Right lung (tissue), 5 donors: Measurements from ENCODE around the gene IKZF3. TPM values are rescaled to one million over a fixed set of nuclear protein-coding genes. Genes with fewer than 3 reads are reported as not detected.
"Not testable (repeated sequence)": the region's sequence is repeated elsewhere in the genome, so short reads cannot be mapped to it uniquely, and the experiment has no call there.

ENCODE experiments used
- DNase-seq, 2 donors: peaks; one replicate each; pipeline ENCODE4 v3.0.0-alpha.2; 2013
- polyA plus RNA-seq, 5 donors: library from polyadenylated mRNA; unstranded; fragments of 120-200 nt; gene quantifications; one replicate each; pipeline versions ENCODE4 v1.2.1 to v1.2.3, GENCODE V29; 2013; ENCODE audit warnings: inconsistent platforms in 1 of 5, low replicate concordance in 1 of 5; ENCODE audit not compliant: insufficient read length in 5 of 5, insufficient read depth in 1 of 5

Gene IKZF3
- polyA plus RNA-seq, 5 donors: 1.1 to 1.8 (median 1.3) TPM

DNA sequence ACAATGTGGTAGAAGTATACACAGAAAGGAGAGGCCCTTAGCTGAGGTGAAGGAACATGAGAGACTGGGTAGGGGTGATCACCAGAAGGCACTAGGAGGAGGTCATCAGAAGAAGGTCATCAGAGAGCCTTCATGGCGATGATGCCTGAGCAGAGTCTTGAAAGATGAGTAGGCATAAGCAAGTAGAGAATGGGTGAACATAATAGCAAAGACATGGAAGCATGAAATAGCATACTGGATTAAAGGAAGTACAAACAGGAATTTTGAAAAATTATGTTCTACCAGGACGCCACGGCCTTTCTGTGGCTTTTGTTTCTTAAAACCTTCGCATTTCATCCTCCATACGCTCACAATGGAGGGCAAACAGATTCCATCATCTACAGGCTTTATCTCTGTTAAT, 2.9 kb downstream of the IKZF3 start:
- DNase-seq: no peak

DNA sequence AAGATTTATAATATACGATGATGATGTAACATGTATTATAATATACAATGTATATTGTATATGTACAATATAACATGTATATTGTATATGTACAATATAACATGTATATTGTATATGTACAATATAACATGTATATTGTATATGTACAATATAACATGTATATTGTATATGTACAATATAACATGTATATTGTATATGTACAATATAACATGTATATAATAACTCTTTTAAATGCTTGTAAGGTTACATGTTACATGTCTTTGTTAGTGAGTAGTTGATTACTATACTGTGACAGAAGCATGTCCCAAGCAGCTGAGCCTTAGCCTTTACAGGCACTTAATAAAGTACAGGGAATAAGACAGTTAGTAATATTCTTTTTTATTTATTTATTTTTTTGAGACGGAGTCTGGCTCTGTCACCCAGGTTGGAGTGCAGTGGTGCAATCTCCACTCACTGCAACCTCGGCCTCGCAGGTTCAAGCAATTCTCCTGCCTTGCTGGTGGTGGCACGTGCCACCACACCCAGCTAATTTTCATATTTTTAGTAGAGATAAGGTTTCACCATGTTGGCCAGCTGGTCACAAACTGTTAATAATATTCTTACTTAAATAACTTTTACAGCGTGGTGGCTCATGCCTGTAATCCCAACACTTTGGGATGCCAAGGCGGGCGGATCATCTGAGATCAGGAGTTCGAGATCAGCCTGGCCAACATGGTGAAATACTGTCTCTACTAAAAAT, 8.0 kb downstream of the IKZF3 start:
- not testable (repeated sequence) for DNase-seq

- DNase-seq: no peak
Measured at GRCh38 chr17:39854909-39855308, 9.2 kb downstream of the IKZF3 start.

DNA sequence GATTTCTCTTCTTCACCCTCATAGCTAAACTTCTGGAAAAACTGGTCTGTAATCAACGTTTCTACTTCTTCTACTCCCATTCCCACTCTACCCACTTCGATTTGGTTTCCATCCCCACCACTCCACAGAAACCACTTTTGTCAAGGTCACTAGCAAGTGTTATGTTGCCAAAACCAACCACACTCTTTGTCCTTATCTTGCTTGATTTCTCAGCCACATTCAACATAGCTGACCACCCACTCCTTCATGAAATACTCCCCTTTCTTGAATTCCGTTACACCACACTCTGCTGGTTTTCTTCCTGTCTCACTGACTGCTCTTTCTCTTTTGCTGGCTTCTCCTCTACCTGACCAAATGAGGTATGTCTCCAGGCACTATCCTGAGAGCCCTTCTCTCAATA, 11.9 kb downstream of the IKZF3 start:
- DNase-seq: no peak

GRCh38 chr17:39850186-39850585, 13.9 kb downstream of the IKZF3 start:
- not testable (repeated sequence) for DNase-seq

DNA sequence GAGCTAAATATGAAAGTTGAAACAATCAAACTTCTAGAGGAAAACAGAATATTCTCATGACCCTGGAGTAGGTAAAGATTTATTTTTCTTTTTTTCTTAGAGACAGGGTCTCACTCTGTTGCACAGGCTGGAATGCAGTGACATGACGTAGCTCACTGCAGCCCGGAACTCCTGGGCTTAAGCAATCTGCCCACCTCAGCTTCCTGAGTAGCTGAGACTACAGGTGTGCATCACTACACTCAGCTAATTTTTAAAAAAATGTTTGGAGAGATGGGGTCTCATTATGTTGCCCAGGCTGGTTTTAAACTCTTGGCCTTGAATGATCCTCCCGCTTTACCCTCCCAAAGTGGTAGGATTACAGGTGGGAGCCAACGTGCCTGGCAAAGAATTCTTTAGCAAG, 15.5 kb downstream of the IKZF3 start:
- no peak for DNase-seq

- no peak for DNase-seq
Measured at GRCh38 chr17:39846205-39846604, 17.9 kb downstream of the IKZF3 start.

DNA sequence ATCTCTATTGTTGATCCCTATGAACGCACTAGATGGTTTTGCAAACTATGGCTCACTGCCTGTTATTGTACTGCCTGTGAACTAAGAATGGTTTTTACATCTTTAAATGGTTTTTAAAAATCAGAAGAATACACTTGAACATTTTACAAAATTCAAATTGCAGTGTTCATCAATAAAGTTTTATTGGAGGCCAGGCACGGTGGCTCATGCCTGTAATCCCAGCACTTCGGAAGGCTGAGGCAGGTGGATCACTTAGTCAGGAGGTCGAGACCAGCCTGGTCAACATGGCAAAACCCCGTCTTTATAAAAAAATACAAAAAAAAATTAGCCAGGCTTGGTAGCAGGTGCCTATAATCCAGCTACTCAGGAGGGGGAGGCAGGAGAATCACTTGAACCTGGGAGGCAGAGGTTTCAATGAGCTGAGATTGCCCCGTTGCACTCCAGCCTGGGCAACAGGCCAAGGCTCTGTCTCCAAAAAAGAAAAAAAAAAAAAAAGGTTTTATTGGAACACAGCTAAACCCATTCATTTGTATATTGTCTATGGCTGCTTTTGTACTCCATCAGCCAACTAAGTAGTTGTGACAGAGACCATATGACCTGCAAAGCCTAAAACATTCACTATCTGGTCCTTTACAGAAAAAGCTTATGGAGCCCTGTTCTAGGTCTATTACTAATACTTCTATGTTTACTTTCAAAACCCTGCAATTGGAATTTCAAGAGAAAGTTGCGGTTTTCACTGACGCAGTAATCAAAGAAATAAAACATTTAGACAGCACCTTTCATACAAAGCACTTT, 18.9 kb downstream of the IKZF3 start:
- no peak for DNase-seq

GRCh38 chr17:39841134-39841683, 22.9 kb downstream of the IKZF3 start:
- no peak for DNase-seq

GRCh38 chr17:39838784-39839183, 25.3 kb downstream of the IKZF3 start:
- DNase-seq: no peak

DNA sequence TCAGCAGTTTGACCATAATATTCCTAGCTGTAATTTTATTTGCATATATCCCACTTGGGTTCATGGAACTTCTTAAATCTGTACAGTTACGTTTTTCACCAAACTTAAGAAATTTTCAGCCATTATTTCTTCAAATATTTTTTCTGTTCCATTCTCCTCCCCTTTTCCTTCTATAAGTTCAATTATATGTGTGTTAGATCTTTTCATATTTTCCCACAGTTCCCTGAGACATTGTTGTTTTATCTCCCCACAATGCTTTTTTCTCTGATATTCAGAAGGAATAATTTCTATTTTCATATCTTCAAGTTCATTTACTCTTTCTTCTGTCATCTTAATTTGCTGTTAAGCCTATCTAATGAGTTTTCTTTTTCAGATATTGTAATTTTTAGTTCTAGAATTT, 26.1 kb downstream of the IKZF3 start:
- no peak for DNase-seq

DNA sequence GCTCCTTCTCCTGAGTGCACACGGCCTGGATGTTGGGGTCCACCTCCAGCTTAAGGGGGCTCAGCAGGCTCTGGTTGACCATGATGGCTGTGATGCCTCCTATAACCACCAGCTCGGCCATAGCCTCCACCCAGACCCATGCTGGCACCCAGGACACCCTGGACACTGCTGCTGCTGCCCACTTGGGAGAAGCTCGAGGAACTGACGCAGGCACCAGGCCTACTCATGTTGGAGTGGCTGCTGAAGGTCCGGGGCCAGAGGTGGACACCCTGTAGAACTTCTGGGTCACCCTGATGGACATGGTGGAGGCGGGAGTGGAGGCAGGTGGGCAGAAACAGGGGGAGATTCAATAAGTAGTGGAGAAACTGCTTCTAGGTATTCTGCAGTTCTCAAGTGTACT, 28.0 kb downstream of the IKZF3 start:
- no peak for DNase-seq

DNA sequence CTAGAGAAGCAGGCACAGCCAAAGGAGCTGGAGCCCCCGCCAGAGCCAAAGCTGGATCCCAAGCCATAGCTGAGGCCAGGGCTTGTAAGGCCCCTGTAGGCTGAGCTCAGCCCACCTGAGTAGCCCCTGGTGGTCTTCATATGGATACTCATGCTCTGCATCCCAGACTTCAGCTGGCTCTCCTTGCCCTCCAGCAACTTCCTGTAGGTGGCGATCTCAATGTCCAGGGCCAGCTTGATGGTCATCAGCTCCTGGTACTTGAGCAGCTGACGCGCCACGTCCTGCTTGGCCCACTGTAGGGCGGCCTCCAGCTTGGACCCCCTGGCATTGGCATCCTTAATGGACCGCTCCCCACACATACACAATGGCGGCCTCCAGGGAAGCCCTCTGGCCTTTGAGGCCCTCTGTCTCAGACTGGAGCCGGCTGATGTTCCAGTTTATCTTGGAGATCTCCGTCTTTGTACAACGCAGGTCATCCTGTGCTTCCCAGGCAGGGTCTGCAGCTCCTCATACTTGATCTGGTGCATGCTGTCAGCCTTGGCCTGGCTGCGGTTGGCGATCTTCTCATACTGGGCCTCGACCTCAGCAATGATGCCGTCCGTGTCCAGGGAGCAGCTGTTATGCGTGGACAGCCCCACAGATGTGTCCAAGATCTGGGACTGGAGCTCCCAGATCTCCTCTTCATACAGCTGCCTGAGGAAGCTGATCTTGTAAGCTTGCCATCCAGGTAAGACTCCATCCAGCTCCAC, 28.9 kb downstream of the IKZF3 start:
- no peak for DNase-seq

DNA sequence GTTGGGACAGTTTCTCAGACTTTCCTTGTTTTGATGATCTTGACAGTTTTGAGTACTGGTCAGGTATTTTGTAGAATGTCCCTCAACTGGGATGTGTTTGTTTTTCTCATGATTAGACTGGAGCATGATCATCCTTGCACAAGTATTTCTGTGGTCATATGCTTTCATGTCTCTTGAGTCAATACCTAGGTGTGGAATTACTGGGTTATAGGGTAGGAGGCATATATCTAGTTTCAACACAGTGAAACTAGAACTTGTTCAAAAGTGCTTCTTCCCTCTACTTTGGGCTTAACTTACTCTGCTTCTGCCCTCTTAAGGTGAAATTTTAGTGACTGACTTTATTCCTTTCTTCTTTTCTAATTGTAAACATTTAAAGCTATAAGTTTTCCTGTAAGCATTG, 30.1 kb downstream of the IKZF3 start:
- DNase-seq: no peak

DNA sequence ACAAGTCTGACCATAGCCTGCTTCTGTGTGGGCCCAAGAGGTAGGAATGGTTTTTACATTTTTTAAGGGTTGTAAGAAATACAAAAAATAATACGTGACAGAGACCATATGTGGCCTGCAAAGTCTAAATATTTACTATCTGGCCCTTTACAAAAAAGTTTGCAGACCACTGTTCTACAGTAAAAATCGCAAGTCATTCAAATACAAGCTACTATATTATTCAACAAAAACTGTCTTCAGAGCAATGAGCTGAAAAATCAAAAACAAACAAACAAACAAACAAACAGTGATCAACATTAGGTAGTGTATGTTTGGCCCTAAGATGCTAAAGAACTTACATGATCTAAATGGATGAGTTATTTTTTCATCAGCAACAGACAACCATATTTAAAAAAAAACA, 32.5 kb downstream of the IKZF3 start:
- DNase-seq: no peak

DNA sequence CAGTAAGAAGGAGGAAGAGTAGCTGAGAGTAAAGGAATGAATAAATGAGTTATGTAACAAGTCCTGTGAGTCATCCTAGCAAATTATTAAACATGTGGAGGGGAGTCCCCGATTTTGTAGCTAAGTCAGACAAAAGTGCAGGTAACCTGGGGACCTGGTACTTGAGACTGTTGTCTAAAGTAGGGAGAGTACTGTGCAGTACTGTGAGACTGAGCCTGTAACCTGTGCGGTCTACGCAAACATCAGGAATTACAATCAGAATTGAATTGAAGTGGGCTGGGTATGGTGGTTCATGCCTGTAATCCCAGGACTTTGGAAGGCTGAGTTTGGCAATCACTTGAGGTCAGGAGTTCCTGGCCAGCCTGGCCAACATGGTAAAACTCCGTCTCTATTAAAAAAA, 35.7 kb downstream of the IKZF3 start:
- DNase-seq: no peak

- DNase-seq: no peak
Measured at GRCh38 chr17:39826334-39826733, 37.8 kb downstream of the IKZF3 start.

DNA sequence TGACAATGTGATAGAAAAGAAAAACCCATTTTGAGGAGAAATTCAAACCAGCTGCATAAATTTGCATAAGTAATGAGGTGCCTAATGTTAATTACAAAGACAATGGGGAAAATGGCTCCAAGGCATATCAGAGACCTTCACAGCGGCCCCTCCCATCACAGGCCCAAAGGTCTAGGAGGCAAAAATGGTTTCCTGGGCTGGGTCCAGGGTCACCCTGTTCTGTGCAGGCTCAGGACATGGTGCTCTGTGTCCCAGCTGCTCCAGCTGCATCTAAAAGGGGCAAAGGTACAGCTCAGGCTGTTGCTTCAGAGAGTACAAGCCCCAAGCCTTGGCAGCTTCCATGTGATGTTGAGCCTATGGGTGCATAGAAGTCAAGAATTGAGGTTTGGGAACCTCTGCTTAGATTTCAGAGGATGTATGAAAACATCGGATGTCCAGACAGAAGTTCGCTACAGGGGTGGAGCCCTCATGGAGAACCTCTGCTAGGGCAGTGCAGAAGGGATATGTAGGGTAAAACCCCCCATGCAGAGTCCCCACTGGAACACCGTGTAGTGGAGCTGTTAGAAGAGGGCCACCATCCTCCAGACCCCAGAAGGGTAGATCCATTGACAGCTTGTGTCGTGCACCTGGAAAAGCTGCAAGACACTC, 40.6 kb downstream of the IKZF3 start:
- DNase-seq: no peak

DNA sequence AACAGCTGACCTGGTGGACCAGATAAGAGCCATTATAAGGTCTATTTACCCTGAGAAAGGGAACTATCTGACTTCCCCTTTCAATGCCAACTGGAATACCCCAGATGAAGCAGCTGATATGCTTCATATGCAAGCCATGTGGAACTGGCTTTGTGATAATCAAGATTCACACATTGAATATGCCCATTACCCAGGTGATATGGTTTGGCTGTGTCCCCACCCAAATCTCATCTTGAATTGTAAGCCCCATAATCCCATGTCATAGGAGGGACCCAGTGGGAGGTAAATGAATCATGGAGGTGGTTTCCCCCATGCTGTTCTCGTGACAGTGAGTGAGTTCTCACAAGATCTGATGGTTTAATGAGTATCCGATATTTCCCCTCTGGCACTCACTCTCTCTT, 42.1 kb downstream of the IKZF3 start:
- no peak for DNase-seq

DNA sequence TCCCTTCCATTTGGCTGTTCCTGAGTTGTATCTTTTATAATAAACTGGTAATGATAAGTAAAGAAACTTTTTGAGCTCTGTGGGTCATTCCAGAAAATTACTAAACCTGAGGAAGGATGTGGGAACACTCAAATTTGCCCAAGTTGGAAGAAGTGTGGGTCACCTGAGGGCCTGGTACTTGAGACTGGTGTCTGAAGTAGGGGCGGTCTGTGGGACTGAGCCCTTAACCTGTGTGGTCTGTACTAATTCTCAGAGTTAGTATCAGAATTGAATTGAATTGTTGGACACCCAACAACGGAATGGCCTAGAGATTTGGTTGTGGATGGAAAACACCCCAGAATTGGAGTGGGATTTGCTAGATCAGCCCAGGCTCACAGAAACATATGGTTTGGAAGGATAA, 43.1 kb downstream of the IKZF3 start:
- DNase-seq: no peak

DNA sequence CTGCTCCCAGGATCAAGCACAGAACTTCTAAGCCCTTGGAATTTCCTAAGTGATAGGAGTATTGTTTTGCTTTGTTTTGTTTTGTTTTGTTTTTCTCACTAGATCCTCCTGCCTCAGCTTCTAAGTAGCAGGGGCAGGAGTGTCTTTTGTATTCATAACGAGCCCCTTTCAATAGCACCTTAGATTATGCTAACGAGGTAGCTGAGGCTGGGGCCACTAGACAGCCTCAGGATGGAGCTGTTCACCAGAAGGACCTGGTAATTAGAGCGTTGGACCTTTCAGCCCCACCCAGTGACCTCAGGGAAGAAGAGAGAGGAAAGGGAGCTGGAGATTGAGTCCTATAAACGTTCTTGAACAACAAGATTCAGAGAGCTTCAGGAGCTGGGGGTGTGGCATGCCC, 43.6 kb downstream of the IKZF3 start:
- no peak for DNase-seq
